Stimulated activated CD4-positive, alpha-beta T cell treated with anti-CD3 and anti-CD28 coated beads, Interleukin-2, amount 100 ng/mL, for 4 hours (primary cell): Measurements from ENCODE around the gene APOA5.
"Not testable (repeated sequence)": the region's sequence is repeated elsewhere in the genome, so short reads cannot be mapped to it uniquely, and the experiment has no call there.

Experiments used
- DNase-seq: peaks from one replicate; pipeline ENCODE4 v3.0.0-alpha.2; 2020; ENCODE audit warnings: low read depth

Gene APOA5

GRCh38 chr11:116827461-116827860, 35.8 kb upstream of the APOA5 start:
- no peak for DNase-seq

GRCh38 chr11:116826751-116827431, 35.2 kb upstream of the APOA5 start:
- DNase-seq = no peak

GRCh38 chr11:116825854-116826750, 34.4 kb upstream of the APOA5 start:
- DNase-seq = no peak

GRCh38 chr11:116825434-116825833, 33.8 kb upstream of the APOA5 start:
- DNase-seq = no peak

- DNase-seq = no peak
These were observed 31.6 kb upstream of the APOA5 start, which contains the start of gene APOA4 for GRCh38 chr11:116823031-116823843. TSS of gene APOA4 (minus strand) at chr11:116823304. CDS start at chr11:116823191, 113 bp downstream.

GRCh38 chr11:116822575-116822974, 30.9 kb upstream of the APOA5 start:
- no peak for DNase-seq

GRCh38 chr11:116821050-116821918, 29.6 kb upstream of the APOA5 start:
- no peak for DNase-seq

- DNase-seq = no peak
These were observed 27.4 kb upstream of the APOA5 start for GRCh38 chr11:116819049-116819448.

GRCh38 chr11:116814502-116814901, 22.8 kb upstream of the APOA5 start:
- no peak for DNase-seq

GRCh38 chr11:116813781-116814471, 22.2 kb upstream of the APOA5 start:
- no peak for DNase-seq

- DNase-seq = no peak
These were observed 21.5 kb upstream of the APOA5 start for GRCh38 chr11:116813170-116813569.

- no peak for DNase-seq
These were observed 20.4 kb upstream of the APOA5 start for GRCh38 chr11:116812109-116812508.

- DNase-seq = no peak
These were observed 19.5 kb upstream of the APOA5 start for GRCh38 chr11:116811194-116811593.

- no peak for DNase-seq
These were observed 16.8 kb upstream of the APOA5 start for GRCh38 chr11:116808262-116809175.

GRCh38 chr11:116807601-116808261, 16.1 kb upstream of the APOA5 start:
- no peak for DNase-seq

- no peak for DNase-seq
These were observed 12.3 kb upstream of the APOA5 start for GRCh38 chr11:116804001-116804400.

- not testable (repeated sequence) for DNase-seq
These were observed 10.0 kb upstream of the APOA5 start for GRCh38 chr11:116801662-116802061.

GRCh38 chr11:116800610-116801009, 8.9 kb upstream of the APOA5 start:
- DNase-seq = no peak

- DNase-seq = no peak
These were observed 6.7 kb upstream of the APOA5 start for GRCh38 chr11:116798368-116798767.
